Measurements from ENCODE around the gene SNRPA1. TPM values are rescaled to one million over a fixed set of nuclear protein-coding genes. Genes with fewer than 3 reads are reported as not detected.

SNRPA1 gene
- total RNA-seq, 1 donor from 2014 or later: 26.8 TPM

DNA sequence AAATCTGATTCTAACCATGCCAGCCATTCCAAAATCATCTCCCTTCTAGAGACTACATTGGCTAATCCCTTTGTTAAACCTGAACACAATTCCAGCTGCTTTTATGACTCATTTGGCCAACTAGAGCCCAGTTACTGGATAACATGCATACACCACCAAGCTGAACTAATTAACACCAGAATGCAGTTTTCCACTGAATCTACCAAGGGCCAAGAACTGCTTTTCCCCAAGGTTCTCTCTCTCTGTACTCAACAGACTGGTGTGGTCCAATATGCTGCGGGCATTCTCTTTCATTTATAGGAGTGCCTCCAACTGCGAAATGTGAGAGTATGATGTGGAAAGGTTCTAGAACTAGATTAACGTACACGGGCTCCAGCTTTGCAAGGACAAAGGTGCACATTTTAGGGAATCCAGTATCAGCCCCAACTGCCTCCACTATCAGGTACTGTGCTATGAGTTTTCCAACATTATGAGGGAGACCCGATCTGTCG lies 44.7 kb downstream of the SNRPA1 start:
- intact Hi-C loops (cut with micrococcal nuclease): no loop called here
- DNase-seq: no peak
- Histone ChIP-seq H3K4me3 (peak overlapping the region; percentile 89), H3K36me3 (peaks cover 3% of the 10 kb centered on the region), H3K9me3 (replicated peaks) (no peaks in the 10 kb centered on the region), H3K4me1 (peaks cover 73% of the 10 kb centered on the region), H3K27me3 (ENCODE audit: low read depth) (no peaks in the 10 kb centered on the region), H3K27ac (replicated peaks) (peak overlapping the region; percentile 78)
- no peak for TF ChIP-seq CTCF (IDR thresholded peaks at IDR 0.05; ENCODE audit: borderline replicate concordance)

DNA sequence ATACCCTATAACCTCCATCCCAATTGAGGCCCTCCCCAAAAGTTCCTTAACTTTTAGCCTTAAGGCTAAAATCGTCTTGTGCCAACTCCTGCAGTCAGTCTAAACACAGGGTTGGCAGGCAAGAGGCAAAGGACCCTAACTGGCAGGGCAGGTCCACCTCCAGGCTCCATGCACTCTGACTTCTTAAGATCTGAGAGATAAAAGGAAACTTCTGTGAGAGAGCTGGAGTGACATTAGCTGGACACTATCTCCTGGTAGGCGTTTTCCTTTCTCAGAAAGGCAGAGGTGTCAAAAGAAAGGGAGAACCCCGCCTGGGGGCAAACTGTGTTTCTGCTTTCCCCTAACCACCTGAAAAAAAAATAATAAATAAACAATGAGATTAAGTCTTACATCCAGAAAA lies 46.8 kb downstream of the SNRPA1 start:
- peaks cover 90% of the 10 kb centered on the region for H3K4me1 ChIP-seq
- no peak overlapping the region for H3K27ac ChIP-seq (replicated peaks)
- no peak overlapping the region for H3K4me3 ChIP-seq
- no peaks in the 10 kb centered on the region for H3K9me3 ChIP-seq (replicated peaks)
- peaks cover 3% of the 10 kb centered on the region for H3K36me3 ChIP-seq
- TF ChIP-seq CTCF (IDR thresholded peaks at IDR 0.05; ENCODE audit: borderline replicate concordance): no peak
- intact Hi-C loops (cut with micrococcal nuclease): loop anchor here (10.0 kb wide), 1 partner anchor 123 kb away; no protein-coding TSS in a partner anchor
- no peaks in the 10 kb centered on the region for H3K27me3 ChIP-seq (ENCODE audit: low read depth)
- DNase-seq: no peak

DNA sequence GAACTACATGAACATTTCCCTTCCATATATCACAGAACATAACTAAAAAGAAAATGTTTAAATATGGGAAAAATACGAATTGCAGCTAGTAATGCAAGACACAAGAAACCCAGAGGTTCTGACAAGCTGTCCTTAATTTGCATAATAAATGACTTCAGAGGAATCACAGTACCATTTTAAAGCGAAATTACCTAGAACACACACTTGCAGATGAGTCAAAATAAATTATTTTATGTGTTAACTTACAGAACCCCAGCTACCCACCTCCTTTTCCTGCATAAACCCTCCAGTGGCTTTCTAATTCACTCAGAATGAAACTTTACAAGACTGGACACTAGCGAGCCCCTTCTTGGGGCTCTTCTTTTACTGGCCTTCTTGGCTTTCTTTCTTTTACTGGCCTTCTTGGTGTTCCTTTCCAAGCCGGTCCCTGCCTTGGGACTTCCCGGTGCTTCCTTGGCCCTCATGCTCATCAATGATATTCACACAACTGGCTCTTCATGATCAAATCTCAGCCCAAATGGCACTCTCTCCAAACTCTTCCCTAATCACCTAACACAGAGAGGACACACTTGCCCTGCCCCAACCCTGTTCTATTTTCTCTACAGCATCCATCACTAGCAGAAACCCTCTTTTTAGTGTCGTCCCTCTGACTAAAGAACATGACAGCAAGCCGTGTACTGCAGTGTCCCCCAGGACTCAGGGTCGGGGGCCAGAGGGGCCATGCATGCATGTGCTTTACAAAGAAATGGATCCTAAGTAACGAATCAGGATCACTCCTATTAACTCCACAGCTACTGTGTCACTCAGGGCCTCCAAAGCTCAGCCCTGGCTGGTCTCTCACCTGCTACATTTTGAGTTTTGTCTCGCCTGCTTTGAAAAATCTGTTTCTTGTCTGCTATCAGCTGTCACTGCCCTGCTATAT lies 48.0 kb downstream of the SNRPA1 start:
- H3K9me3 ChIP-seq (replicated peaks): no peaks in the 10 kb centered on the region
- peaks cover 6% of the 10 kb centered on the region for H3K36me3 ChIP-seq
- DNase-seq: no peak
- intact Hi-C loops (cut with micrococcal nuclease): loop anchor here (10.0 kb wide), 1 partner anchor 122 kb away; no protein-coding TSS in a partner anchor
- no peaks in the 10 kb centered on the region for H3K27me3 ChIP-seq (ENCODE audit: low read depth)
- H3K4me3 ChIP-seq: peak overlapping the region; percentile 28
- no peak for TF ChIP-seq CTCF (IDR thresholded peaks at IDR 0.05; ENCODE audit: borderline replicate concordance)
- H3K4me1 ChIP-seq: peaks cover 90% of the 10 kb centered on the region
- peak overlapping the region; percentile 35 for H3K27ac ChIP-seq (replicated peaks)

- intact Hi-C loops (cut with micrococcal nuclease): loop anchor here (10.0 kb wide), 1 partner anchor 122 kb away; no protein-coding TSS in a partner anchor
- Histone ChIP-seq H3K27ac (replicated peaks) (peak overlapping the region; percentile 35), H3K4me3 (peak overlapping the region; percentile 28), H3K9me3 (replicated peaks) (no peaks in the 10 kb centered on the region), H3K27me3 (ENCODE audit: low read depth) (no peaks in the 10 kb centered on the region), H3K4me1 (peaks cover 96% of the 10 kb centered on the region), H3K36me3 (peaks cover 8% of the 10 kb centered on the region)
- TF ChIP-seq CTCF (IDR thresholded peaks at IDR 0.05; ENCODE audit: borderline replicate concordance): no peak
- DNase-seq: no peak
These were observed 48.7 kb downstream of the SNRPA1 start for GRCh38 chr15:101246391-101246790.

DNA sequence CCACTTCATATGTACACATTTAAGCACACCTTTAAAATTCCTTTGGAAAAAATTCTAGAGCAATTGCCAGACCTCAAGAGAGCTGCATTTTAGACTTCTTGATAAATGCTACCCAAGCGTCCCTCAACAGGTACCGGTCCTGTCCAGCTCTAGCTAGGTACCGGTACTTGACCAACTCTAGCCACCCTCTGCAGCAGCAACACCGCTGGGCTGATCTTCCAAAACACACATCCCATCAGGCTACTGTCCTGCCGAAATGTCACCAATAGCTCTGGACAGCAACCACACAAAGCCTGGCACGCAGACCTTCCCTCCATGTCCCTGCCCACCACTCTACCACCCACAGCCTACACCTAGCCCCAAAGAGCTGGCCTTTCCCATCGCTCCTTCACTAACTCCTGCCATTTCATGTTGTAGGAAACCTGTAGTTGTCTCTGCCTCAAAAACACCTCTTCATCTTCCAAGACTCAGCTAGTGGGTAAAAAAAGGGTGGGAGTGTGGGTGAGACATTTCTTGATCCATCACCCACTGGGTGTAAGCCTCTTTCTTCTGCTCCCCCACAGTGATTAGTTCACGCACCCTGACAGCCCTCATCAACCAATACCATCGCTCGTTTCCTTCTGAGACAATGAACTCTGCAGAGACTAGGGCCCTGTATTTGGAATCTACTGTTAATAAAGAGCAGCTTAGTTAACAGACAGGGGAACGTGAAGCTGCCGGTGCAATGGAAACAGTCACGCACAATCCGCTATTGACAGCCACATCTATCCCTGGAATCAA lies 50.0 kb downstream of the SNRPA1 start:
- intact Hi-C loops (cut with micrococcal nuclease): loop anchor here (10.0 kb wide), 1 partner anchor 120 kb away; no protein-coding TSS in a partner anchor
- DNase-seq: no peak
- Histone ChIP-seq H3K27me3 (ENCODE audit: low read depth) (no peaks in the 10 kb centered on the region), H3K9me3 (replicated peaks) (no peaks in the 10 kb centered on the region), H3K36me3 (peaks cover 8% of the 10 kb centered on the region), H3K27ac (replicated peaks) (peak overlapping the region; percentile 18), H3K4me3 (no peak overlapping the region), H3K4me1 (peaks cover 100% of the 10 kb centered on the region)
- no peak for TF ChIP-seq CTCF (IDR thresholded peaks at IDR 0.05; ENCODE audit: borderline replicate concordance)

All from left ventricle myocardium inferior (tissue), 1 donor.